ENCODE results near the gene GULP1.

DNA sequence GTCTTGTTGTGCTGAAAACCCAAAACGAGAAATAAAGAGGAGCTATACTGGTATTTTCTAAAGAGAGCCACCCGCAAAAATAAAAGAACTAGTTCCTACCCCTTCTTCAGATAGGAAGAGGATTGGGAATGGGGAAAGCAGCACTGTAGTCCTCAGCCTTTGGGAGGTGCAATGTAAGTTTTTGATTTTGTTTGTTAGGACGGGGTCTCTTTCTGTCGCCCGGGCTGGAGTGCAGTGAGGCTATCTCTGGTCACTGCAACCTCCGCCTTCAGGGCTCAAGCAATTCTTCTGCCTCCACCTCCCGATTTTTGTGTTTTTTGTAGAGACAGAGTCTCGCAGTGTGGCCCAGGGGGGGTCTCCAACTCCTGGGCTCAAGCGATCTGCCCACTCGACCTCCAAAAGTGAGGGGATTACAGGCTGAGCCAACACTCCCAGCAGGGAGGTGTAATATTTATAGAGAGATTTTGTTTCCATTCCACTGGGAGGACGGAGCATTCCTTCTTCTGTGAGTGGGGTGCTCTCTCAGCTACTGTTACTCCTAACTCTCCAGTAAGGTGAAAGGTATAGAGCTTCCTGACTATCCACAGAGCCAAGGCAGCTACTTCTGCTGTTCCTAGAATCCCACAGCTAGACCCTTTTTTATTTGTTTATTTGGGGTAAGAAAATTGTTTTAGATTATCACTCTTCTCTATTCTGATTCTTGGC lies 13.1 kb upstream of the GULP1 start:
- TF ChIP-seq, protein P1, sequence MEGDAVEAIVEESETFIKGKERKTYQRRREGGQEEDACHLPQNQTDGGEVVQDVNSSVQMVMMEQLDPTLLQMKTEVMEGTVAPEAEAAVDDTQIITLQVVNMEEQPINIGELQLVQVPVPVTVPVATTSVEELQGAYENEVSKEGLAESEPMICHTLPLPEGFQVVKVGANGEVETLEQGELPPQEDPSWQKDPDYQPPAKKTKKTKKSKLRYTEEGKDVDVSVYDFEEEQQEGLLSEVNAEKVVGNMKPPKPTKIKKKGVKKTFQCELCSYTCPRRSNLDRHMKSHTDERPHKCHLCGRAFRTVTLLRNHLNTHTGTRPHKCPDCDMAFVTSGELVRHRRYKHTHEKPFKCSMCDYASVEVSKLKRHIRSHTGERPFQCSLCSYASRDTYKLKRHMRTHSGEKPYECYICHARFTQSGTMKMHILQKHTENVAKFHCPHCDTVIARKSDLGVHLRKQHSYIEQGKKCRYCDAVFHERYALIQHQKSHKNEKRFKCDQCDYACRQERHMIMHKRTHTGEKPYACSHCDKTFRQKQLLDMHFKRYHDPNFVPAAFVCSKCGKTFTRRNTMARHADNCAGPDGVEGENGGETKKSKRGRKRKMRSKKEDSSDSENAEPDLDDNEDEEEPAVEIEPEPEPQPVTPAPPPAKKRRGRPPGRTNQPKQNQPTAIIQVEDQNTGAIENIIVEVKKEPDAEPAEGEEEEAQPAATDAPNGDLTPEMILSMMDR (IDR thresholded peaks at IDR 0.05; ENCODE audit: borderline replicate concordance, extremely low read depth, low read length, poor library complexity, severe bottlenecking), result no peak
- no peak for TF ChIP-seq EZH2 (IDR thresholded peaks at IDR 0.05; ENCODE audit: borderline replicate concordance, low read depth, low read length, severe bottlenecking)

All from DND-41 (cell line).